ENCODE results near the gene BAIAP3.

The BAIAP3 gene

DNA sequence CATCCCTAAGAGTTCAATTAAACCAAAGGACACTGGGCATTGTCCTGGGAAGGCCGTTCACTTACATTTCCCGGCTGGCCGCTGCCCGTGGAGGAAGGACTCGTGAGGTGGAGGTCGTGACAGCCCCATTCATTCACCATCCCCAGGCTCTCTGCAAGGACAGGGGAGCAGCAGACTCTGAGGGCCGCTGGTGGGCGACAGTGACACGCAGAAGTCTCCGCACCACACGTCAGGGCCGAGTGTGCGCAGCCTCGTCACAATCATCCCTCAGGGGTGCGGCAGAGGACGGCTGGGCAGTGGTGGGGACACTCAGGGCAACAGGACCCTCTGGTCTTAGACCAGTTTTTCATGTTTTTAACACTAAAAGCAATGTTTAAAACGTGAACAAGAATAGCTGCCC is 59.4 kb downstream of the BAIAP3 start:
- DNase-seq (ENCODE audit: low spot score): no peak

DNA sequence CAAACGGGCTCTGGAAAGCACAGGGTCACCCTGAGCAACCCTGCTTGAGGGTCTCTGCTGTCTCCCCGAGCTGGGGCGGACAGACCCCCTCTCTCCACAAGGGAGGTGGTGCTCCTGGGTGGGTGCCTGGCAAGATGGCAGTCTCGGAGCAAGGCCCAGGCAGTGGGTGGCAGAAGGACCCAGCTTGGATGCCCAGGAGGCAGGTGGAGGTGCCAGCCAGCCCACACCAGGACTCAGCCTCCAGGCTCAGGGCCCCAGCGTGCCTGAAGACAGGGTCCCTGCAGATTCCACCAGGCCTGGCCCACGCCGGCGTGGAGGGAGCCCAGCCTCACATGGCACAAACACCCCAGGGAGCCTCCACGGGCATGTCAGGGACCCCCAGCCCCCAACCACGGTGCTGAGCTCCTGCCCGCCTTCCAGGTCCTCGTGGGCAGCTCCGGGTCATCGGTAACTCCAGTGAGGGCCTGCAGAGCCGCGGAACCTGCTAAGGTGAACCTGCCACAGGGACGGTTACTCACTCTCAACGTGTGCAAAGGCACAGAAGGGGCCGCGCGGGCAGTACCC is 60.2 kb downstream of the BAIAP3 start:
- no peak for DNase-seq (ENCODE audit: low spot score)

DNA sequence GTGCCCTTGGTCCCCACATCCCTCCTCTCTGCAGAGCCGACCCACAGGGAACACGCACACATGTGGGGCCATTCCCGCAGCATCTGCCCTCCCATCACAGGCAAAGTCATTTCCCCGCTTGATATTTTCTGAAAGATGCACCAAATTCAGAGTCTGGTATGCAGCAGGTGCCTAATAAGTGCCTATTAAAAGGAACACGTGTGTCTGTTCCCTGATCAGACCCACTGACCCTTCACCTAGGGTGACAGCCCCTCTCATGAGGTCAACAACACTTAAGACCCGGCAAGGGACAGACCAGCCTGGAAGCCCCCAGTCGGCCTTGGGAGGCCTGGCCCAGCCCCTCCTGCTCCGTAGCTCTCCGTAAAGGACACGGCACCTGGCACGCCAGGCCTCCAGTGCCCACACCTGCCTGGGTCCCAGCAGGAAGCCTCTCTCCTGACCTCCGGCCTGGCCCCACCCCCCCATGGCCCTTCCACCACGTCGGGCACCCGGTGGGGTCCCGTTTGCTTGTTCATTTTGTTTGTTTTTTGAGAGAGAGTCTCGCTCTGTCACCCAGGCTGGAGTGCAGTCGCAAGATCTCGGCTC is 61.0 kb downstream of the BAIAP3 start:
- DNase-seq (ENCODE audit: low spot score): no peak

GRCh38 chr16:1395444-1396031 is 62.1 kb downstream of the BAIAP3 start:
- no peak for DNase-seq (ENCODE audit: low spot score)

GRCh38 chr16:1397779-1398178 is 64.3 kb downstream of the BAIAP3 start:
- no peak for DNase-seq (ENCODE audit: low spot score)

DNA sequence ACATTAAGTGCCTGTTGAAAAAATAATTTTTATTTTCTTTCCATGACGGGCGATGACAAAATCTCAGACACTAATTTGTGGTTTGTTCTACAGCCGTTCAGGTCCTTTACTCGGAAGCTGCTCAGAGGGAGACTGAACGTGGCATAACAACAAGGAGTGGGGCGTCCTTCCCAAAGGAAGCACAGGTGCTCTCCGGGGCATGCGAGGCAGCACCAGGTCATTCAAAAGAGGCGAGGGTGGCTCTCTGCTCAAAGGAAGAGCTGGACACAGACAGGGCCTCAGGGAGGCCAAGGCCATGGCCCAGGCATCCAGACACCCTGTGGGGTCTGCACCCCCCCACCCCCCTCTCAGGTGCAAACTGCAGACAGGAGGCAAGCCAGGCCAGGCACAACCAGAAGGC is 64.9 kb downstream of the BAIAP3 start:
- no peak for DNase-seq (ENCODE audit: low spot score)

All from HuH-7 (cell line).